Activated naive CD4-positive, alpha-beta T cell treated with anti-CD3 and anti-CD28 coated beads, Interleukin-2, amount 50 U/mL, for 24 hours (primary cell): ENCODE results near the gene RASGRP1.

ENCODE experiments used
- H3K27ac Mint-ChIP-seq: one replicate; pipeline ENCODE4 v1.8.0; 2021; ENCODE audit warnings: mild to moderate bottlenecking, mixed read lengths
- H3K27me3 Mint-ChIP-seq: one replicate; pipeline ENCODE4 v1.8.0; 2021; ENCODE audit warnings: mixed read lengths
- H3K36me3 Mint-ChIP-seq: one replicate; pipeline ENCODE4 v1.8.0; 2021; ENCODE audit warnings: mixed read lengths
- H3K4me1 Mint-ChIP-seq: one replicate; pipeline ENCODE4 v1.8.0; 2021; ENCODE audit warnings: mixed read lengths
- H3K4me3 Mint-ChIP-seq: one replicate; pipeline ENCODE4 v1.8.0; 2021; ENCODE audit warnings: mild to moderate bottlenecking, mixed read lengths
- H3K9me3 Mint-ChIP-seq: one replicate; pipeline ENCODE4 v1.8.0; 2021; ENCODE audit warnings: mixed read lengths

The RASGRP1 gene

GRCh38 chr15:38509152-38509551 lies 55.5 kb downstream of the RASGRP1 start:
- H3K36me3 Mint-ChIP-seq = peaks cover 12% of the 10 kb centered on the region
- H3K27ac Mint-ChIP-seq = peak overlapping the region; percentile 70
- peaks cover 11% of the 10 kb centered on the region for H3K4me1 Mint-ChIP-seq
- H3K4me3 Mint-ChIP-seq = no peak overlapping the region
- no peaks in the 10 kb centered on the region for H3K27me3 Mint-ChIP-seq
- H3K9me3 Mint-ChIP-seq = no peaks in the 10 kb centered on the region

- Mint-ChIP-seq H3K27me3 (no peaks in the 10 kb centered on the region), H3K27ac (peak overlapping the region; percentile 70), H3K9me3 (no peaks in the 10 kb centered on the region), H3K36me3 (peaks cover 13% of the 10 kb centered on the region), H3K4me3 (no peak overlapping the region), H3K4me1 (peaks cover 11% of the 10 kb centered on the region)
These were observed 56.0 kb downstream of the RASGRP1 start for GRCh38 chr15:38508647-38509046.

GRCh38 chr15:38507570-38507969 lies 57.0 kb downstream of the RASGRP1 start:
- H3K9me3 Mint-ChIP-seq = no peaks in the 10 kb centered on the region
- H3K4me3 Mint-ChIP-seq = no peak overlapping the region
- H3K36me3 Mint-ChIP-seq = peaks cover 12% of the 10 kb centered on the region
- H3K27ac Mint-ChIP-seq = peak overlapping the region; percentile 57
- no peaks in the 10 kb centered on the region for H3K27me3 Mint-ChIP-seq
- peaks cover 11% of the 10 kb centered on the region for H3K4me1 Mint-ChIP-seq

- Mint-ChIP-seq H3K4me1 (peaks cover 11% of the 10 kb centered on the region), H3K4me3 (no peak overlapping the region), H3K27me3 (no peaks in the 10 kb centered on the region), H3K36me3 (peaks cover 12% of the 10 kb centered on the region), H3K9me3 (no peaks in the 10 kb centered on the region), H3K27ac (peak overlapping the region; percentile 57)
These were observed 57.6 kb downstream of the RASGRP1 start for GRCh38 chr15:38506997-38507396.

- peaks cover 14% of the 10 kb centered on the region for H3K4me1 Mint-ChIP-seq
- peak overlapping the region; percentile 89 for H3K27ac Mint-ChIP-seq
- no peaks in the 10 kb centered on the region for H3K27me3 Mint-ChIP-seq
- H3K9me3 Mint-ChIP-seq = no peaks in the 10 kb centered on the region
- H3K36me3 Mint-ChIP-seq = peaks cover 21% of the 10 kb centered on the region
- no peak overlapping the region for H3K4me3 Mint-ChIP-seq
These were observed 59.7 kb downstream of the RASGRP1 start for GRCh38 chr15:38504680-38505467.

GRCh38 chr15:38503496-38503895 lies 61.1 kb downstream of the RASGRP1 start:
- Mint-ChIP-seq H3K9me3 (no peaks in the 10 kb centered on the region), H3K4me3 (no peak overlapping the region), H3K36me3 (peaks cover 30% of the 10 kb centered on the region), H3K4me1 (peaks cover 12% of the 10 kb centered on the region), H3K27ac (peak overlapping the region; percentile 68), H3K27me3 (no peaks in the 10 kb centered on the region)

- H3K4me3 Mint-ChIP-seq = no peak overlapping the region
- H3K9me3 Mint-ChIP-seq = no peaks in the 10 kb centered on the region
- H3K4me1 Mint-ChIP-seq = peaks cover 23% of the 10 kb centered on the region
- peak overlapping the region; percentile 89 for H3K27ac Mint-ChIP-seq
- peaks cover 33% of the 10 kb centered on the region for H3K36me3 Mint-ChIP-seq
- no peaks in the 10 kb centered on the region for H3K27me3 Mint-ChIP-seq
These were observed 65.0 kb downstream of the RASGRP1 start for GRCh38 chr15:38499651-38500050.

- H3K9me3 Mint-ChIP-seq = no peaks in the 10 kb centered on the region
- H3K4me3 Mint-ChIP-seq = no peak overlapping the region
- H3K27me3 Mint-ChIP-seq = no peaks in the 10 kb centered on the region
- peaks cover 25% of the 10 kb centered on the region for H3K4me1 Mint-ChIP-seq
- peak overlapping the region; percentile 87 for H3K27ac Mint-ChIP-seq
- peaks cover 31% of the 10 kb centered on the region for H3K36me3 Mint-ChIP-seq
These were observed 68.5 kb downstream of the RASGRP1 start for GRCh38 chr15:38496151-38496550.

GRCh38 chr15:38490242-38490922 lies 74.2 kb downstream of the RASGRP1 start:
- Mint-ChIP-seq H3K36me3 (peaks cover 17% of the 10 kb centered on the region), H3K4me3 (no peak overlapping the region), H3K27me3 (no peaks in the 10 kb centered on the region), H3K4me1 (peaks cover 45% of the 10 kb centered on the region), H3K27ac (peak overlapping the region; percentile 89), H3K9me3 (peaks cover 3% of the 10 kb centered on the region)

GRCh38 chr15:38487378-38487777 lies 77.2 kb downstream of the RASGRP1 start:
- Mint-ChIP-seq H3K4me1 (peaks cover 55% of the 10 kb centered on the region), H3K27ac (peak overlapping the region; percentile 99), H3K4me3 (peak overlapping the region; percentile 80), H3K9me3 (peaks cover 3% of the 10 kb centered on the region), H3K36me3 (peaks cover 12% of the 10 kb centered on the region), H3K27me3 (no peaks in the 10 kb centered on the region)

GRCh38 chr15:38486936-38487335 lies 77.7 kb downstream of the RASGRP1 start:
- H3K36me3 Mint-ChIP-seq = peaks cover 14% of the 10 kb centered on the region
- no peaks in the 10 kb centered on the region for H3K27me3 Mint-ChIP-seq
- peak overlapping the region; percentile 99 for H3K27ac Mint-ChIP-seq
- H3K4me3 Mint-ChIP-seq = peak overlapping the region; percentile 80
- H3K4me1 Mint-ChIP-seq = peaks cover 60% of the 10 kb centered on the region
- H3K9me3 Mint-ChIP-seq = peaks cover 3% of the 10 kb centered on the region

- H3K4me1 Mint-ChIP-seq = peaks cover 57% of the 10 kb centered on the region
- H3K4me3 Mint-ChIP-seq = no peak overlapping the region
- peaks cover 8% of the 10 kb centered on the region for H3K36me3 Mint-ChIP-seq
- H3K27me3 Mint-ChIP-seq = no peaks in the 10 kb centered on the region
- H3K9me3 Mint-ChIP-seq = peaks cover 3% of the 10 kb centered on the region
- H3K27ac Mint-ChIP-seq = peak overlapping the region; percentile 88
These were observed 82.0 kb downstream of the RASGRP1 start for GRCh38 chr15:38482572-38482971.

- H3K27ac Mint-ChIP-seq = peak overlapping the region; percentile 88
These were observed 82.9 kb downstream of the RASGRP1 start for GRCh38 chr15:38481761-38482160.

GRCh38 chr15:38481113-38481512 lies 83.5 kb downstream of the RASGRP1 start:
- Mint-ChIP-seq H3K27me3 (no peaks in the 10 kb centered on the region), H3K27ac (peak overlapping the region; percentile 88), H3K4me3 (no peak overlapping the region), H3K9me3 (no peaks in the 10 kb centered on the region), H3K4me1 (peaks cover 44% of the 10 kb centered on the region), H3K36me3 (peaks cover 9% of the 10 kb centered on the region)

More at GRCh38 chr15:38481761-38482160, 82.9 kb downstream of the RASGRP1 start:
- Mint-ChIP-seq H3K36me3 (peaks cover 9% of the 10 kb centered on the region), H3K4me3 (no peak overlapping the region), H3K27me3 (no peaks in the 10 kb centered on the region), H3K9me3 (peaks cover 2% of the 10 kb centered on the region), H3K4me1 (peaks cover 49% of the 10 kb centered on the region)

- Mint-ChIP-seq H3K4me3 (no peak overlapping the region), H3K9me3 (no peaks in the 10 kb centered on the region), H3K4me1 (peaks cover 42% of the 10 kb centered on the region), H3K27me3 (no peaks in the 10 kb centered on the region), H3K36me3 (peaks cover 11% of the 10 kb centered on the region), H3K27ac (peak overlapping the region; percentile 84)
These were observed 84.9 kb downstream of the RASGRP1 start for GRCh38 chr15:38479756-38480155.

- H3K9me3 Mint-ChIP-seq = no peaks in the 10 kb centered on the region
- H3K27ac Mint-ChIP-seq = peak overlapping the region; percentile 47
- H3K27me3 Mint-ChIP-seq = no peaks in the 10 kb centered on the region
- H3K4me1 Mint-ChIP-seq = peaks cover 47% of the 10 kb centered on the region
- no peak overlapping the region for H3K4me3 Mint-ChIP-seq
- H3K36me3 Mint-ChIP-seq = peaks cover 14% of the 10 kb centered on the region
These were observed 85.3 kb downstream of the RASGRP1 start for GRCh38 chr15:38479266-38479665.
